T-helper 9 cell (primary cell): ENCODE data around the gene ADIPOR2.
"Not testable (repeated sequence)": the region's sequence is repeated elsewhere in the genome, so short reads cannot be mapped to it uniquely, and the experiment has no call there.

ENCODE experiments used
- DNase-seq: peaks from one replicate; pipeline ENCODE4 v3.0.0-alpha.2; 2020

Gene ADIPOR2

DNA sequence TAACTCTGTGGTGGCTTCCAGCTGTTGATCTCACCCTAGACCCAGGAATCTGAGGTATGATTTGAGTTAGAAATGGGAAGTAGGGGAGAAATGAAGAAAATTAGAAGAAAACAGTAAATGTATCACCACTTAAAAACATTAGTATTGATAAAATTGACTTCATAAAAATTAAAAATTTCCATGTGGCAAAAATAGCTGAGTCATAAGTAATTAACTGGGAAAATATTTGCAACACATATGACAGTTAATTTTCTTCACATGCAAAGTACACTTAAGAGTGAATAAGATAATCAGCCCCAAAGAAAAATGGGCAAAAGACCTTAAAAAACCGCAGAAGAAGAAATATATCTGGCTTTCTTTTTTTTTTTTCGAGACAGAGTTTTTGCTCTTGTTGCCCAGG lies 25.5 kb upstream of the ADIPOR2 start:
- no peak for DNase-seq

DNA sequence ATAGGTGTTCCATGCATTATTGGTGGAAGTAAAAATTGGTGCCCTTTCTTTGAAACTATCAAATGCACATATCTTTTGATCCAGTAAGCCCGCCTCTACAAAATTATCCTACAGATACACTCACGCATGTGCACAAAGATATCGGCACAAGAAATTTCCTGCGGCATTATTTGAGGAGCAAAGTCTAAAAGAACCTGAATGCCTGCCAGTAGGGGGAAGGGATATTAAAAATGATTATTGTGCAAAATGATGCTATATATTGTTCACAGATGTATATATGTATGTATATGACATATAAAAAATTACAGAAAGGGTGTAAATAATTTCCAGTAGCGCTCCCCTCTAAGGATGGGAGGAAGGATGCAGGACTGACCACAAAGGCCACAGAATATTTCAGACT lies 24.7 kb upstream of the ADIPOR2 start:
- DNase-seq = no peak

DNA sequence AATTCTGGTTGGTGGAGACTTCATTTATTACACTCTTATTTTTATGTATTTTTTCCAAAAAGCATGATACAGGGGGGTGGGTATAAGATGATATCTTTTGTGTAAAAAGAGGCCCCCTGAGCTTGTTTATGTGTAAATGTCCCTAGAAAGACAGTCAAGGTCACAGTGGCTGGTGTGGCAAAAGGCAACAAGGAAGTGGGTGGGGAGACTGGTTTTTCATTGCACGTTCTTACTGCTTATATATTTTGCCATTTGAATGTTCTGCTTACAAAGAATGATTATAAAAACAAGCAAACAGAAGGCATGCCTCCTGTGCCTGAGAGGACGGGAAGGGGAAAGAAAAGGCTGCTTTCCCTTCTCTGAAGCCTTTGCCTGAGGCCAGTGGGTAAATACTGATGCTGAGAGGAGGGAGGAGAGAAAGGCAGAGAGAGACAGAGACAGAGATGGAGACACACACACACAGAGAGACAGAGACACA lies 24.1 kb upstream of the ADIPOR2 start:
- no peak for DNase-seq

DNA sequence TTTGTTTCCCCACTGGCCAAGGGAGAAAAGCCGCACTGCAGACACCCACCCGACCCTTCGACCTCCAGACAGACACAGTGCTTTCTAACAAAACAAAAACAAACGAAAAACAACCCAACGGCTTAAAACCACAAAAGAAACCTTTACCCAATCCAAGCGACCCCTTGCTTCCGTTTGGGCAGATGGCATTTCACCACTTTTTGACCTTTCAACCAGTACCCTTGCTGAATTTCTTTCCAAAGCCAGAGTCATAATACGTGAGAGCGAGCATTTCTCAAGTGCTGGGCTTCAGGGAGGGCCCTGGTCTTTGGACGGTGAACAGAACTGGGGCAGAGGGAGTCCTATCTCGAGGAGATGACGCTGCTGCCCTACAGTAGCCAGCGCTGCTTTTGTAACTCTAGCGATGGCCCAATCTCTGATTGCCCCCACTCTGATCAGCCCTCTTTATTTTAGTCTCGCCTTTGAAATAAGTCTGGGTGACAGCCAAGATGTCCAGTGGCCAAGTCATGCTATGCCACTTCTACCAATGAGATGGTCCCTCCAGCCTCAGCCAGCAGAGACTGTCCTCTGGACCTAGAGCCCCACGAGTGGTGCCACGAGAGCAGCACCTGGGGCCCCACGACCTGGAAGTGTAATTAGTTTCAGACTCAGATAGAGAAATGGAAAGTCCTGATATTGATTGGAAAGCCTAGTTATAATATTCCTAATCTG lies 21.9 kb upstream of the ADIPOR2 start:
- DNase-seq = no peak

DNA sequence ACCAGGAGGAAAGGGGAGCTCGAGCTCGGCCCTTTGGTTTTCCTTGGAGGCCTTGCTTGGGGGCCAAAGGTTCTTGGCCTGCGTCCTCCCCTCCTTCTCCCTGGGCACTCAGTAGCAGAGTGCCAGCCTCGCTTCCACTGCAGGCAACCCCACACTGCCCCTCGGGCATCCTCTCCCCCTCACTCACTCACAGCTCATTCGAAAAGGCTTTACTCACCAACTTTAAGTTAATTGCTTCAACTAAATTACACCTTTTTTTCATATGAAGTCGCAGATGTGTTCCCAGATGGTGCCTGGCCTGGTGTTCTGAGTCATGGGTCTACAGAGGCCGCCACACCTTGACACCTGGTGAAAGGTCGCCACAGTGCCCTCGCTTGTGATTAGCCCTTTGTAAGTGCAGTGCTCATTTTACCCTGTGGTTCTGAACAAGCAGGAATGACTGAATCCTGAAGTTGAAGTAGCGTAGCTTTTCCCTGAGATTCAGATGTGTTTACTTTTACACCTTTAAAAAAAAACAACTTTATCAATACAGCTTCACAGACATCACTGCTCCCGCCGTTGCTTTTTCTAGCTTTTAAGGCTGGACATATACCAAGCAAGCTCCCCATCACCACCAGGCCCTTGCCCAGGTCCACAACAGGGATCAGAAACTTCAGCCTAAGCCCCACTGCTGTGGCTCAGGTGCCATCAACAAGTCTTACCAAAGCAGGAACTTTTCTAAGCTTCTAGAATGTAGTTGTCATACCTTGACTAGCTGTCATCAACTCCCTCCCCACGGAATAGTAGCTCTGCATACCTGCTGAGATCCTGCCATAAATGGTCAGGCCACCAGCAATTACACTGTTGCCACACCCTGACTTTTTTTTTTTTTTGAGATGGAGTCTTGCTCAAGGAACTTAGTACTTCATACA lies 20.3 kb upstream of the ADIPOR2 start:
- no peak for DNase-seq

DNA sequence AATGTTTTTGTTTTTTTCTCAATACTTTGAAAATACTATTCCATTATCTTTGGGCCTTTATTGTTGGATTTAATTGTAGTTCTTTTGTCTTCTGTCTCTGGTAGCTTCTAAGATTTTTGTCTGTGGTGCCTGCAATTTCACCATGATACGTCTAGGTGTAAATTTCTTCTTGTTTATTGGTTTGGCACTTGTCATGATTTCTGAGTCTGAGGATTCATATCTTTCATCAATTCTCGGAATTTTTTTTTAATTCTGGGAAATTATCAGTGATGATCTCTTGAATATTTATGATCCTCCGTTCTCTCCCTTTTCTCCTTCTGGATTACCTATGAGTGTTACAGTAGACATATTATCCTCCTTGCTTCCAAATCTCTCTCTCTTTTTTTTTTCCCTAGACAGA lies 14.8 kb upstream of the ADIPOR2 start:
- DNase-seq = no peak

DNA sequence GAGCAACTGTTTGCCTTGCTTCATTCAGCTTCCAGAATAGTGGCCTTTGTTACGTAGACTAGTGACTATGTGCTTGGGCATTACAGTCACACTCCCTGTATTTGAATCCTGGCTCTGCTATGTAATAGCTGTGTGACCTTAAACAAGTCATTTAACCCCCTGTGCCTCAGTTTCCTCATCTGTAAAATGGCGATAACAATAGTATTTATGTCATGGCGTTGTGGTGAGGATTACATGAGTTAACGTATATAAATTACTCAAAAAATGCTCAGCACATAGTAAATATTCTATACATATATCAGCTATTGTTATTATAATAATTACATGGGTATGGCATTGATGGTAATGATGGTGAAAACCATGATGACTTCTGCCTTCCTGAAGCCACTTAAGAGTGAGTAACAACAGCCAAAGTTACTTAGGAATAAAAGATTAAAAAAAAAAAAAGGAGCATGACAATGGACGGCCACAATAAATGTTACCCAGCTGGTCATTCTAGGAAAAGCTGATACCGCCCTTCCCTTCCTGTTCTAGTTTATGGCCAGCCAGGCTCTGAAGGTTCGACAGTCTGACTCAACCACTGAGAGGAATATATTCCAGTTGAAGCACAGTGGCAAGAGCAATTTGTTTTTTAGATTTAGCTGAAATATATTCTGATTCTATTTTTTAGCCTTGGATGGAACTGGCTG lies 9.9 kb upstream of the ADIPOR2 start:
- no peak for DNase-seq

DNA sequence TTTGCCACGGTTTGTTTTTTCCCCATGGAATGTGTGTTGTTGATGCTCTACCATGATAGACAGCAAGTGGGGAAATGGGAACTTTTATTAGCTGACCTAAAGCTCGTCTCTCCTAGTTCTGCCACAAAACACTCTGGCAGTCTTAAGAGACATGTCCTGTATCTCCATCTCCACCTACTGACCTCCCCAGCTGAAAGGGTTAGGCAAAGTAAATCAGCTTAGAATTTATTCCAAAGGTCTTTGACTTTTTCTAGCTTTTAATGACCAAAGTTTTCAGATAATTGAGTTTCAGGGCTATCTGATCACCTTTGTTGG lies 9.4 kb upstream of the ADIPOR2 start:
- DNase-seq = no peak

DNA sequence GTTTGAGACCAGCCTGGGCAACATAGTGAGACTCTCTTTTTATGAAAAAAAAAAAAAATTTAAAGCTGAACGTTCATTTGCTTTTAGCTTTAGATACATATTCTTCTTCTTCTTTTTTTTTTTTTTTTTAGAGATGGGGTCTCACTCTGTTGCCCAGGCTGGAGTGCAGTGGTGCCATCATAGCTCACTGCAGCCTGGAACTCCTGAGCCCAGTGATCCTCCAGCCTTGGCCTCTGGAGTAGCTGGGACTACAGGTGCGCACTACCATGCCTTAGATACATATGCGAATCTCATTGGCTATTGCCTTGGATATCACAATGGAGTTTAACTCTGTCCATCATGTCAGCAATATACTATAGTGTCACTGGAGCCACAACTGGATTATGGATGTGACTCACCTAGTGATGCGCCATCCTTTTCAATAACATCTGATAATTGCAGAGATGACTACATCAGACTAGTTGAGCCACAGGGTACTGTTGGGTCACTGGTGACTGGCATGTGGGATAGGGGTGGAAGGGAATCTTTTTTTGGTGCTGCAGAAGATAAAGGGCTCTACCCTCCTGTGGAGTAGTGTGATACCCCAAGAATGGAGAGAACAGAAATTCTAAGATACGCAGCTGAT lies 2.7 kb upstream of the ADIPOR2 start:
- DNase-seq = no peak

DNA sequence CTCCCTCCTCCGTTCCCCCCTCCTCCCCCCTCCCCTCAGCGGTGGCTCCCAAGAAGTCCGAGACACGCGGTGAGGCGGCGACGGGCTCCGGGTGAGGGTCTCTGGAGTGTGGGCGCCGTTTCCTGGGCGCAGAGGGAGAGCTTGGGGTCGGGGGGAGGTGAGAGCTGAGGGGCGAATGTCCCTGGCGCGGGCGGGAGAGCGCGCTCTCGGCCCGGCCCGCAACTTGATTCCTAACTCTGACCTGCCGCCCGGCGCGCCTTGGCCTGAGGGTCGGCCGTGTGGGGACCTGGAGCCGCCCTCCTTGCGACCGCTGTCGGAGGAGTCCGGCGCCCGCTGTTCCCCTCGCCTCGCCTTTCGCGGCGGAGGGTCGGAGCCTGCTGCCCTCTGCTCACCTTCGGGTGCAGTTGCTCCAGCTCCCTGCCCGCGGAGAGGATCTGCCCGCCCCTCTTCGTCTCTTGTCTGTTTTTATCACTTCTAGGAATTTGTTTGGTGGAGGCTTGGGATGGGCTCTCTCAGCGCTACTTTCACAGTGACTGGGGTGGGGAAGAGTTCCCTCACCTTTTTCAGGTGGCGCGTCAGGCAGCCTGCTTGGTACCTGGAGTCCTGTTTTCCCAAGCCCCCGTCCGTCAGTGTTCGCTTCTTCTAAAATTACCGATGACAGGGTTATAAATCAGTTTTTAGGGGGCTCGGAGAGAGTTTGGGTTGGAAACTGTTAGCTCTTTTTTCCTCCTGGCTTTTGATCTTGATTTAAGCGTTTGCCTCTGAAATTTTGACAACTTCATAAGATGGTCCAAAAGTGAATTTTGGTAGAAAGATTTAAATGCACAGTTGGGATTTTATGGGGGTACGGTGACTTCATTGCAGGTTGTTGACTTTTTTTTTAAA lies 495 bp downstream of the ADIPOR2 start:
- DNase-seq = no peak

DNA sequence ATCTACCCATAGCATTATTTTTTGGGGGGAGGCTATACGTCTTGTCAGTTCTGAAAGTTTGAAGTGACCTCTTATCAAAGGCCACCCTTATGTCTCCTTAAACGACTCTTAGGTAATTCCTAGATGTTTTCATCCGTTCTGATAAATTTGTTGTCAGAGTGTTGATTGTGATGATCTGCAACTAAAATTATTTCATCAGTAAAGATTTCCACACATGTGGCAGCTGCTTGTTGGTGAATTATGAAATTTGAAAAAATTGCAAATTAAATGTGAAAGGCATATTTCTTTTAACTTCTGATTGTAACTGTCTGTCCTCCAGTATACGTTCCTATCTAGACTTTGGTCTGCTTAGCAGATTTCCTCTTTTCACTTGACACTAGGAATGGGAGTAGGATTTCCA lies 1.4 kb downstream of the ADIPOR2 start:
- no peak for DNase-seq

DNA sequence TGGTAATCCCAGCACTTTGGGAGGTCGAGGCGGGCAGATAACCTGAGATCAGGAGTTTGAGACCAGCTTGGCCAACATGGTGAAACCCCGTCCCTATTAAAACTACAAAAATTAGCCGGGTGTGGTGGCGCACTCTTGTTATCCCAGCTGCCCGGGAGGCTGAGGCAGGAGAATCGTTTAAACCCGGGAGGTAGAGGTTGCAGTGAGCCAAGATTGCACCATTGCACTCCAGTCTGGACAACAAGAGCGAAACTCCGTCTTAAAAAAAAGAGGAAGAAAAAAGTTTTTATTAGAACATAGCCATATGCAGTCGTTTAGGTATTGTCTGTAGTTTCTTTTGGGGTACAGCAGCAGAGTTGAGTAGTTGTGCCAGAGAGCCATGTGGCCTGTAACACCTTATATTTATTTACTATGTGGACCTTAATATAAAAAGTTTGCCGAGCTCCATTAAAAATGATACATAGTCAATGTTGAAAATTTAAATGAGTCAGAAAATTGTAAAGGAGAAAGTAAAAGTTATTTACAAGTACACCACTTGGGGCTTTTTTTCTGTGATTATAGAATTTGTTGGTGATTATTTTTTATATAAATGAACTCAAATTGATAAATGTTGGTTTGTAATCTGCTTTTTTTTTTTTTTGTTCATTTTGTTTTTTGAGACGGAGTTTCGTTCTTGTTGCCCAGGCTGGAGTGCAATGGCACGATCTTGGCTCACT lies 2.2 kb downstream of the ADIPOR2 start:
- DNase-seq = no peak

DNA sequence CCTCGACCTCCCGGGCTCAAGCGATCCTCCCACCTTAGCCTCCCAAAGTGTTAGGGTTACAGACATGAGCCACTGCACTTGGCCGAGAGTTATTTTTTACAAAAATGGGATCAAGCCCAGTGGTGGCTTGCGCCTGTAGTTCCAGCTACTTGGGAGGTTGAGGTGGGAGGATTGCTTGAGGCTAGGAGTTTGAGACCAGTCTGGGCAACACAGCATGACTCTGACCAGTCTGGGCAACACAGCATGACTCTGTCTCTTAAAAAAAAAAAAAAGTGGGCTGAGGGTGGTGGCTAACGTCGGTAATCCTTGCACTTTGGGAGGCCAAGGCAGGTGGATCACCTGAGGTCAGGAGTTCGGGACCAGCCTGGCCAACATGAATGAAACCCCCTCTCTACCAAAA lies 4.2 kb downstream of the ADIPOR2 start:
- DNase-seq = not testable (repeated sequence)

DNA sequence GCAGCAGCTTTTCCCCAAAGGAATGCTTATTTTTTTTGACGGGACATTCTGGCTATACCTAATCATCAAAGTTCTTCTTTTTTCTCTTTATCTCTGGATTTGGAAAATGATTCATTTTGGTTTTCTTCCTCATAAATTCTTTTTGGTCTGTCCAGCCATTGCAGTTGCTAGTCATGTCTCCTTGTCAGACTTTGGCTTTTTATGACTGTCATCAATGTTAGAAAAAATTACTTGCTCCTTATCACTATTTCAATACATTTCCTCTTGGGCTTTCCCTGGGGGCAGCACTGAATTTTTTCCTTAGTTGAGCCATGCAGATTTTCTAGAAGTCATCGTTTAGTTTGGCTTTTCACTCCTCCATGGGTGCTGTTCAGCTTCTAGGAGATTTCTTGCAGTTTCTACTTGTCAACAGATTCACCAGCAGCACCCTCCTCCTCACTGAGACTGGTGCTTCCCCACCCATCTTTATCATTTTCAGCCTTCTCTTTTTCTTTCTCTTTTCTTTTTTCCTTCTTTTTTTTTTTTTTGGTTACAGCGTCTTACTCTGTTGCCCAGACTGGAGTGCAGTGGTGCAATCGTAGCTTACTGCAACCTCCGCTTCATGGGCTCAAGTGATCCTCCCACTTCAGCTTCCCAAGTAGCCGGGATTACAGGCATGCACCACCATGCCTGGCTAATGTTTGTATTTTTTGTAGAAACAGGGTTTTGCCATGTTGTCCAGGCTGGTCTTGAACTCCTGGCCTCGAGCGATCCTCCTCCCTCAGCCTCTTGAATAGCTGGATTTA lies 5.2 kb downstream of the ADIPOR2 start:
- no peak for DNase-seq

DNA sequence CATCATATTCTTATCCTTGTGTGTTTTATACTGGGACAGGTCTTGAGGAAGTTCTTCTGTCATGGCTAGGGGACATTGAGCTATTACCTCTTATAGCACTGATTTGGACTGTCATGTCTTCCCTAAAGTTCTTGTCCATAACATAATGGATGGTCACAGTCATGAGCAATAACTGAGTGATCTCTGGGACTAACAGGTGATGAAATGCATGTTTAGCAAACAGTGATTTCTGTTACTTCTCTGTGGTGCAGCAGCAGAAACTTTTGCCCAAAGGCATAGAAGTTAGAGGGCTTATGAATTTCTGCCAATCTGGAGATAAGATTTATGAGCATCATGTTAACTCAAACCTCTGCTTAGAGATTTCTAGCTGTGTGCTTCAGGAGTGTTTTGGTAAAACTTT lies 5.9 kb downstream of the ADIPOR2 start:
- no peak for DNase-seq

DNA sequence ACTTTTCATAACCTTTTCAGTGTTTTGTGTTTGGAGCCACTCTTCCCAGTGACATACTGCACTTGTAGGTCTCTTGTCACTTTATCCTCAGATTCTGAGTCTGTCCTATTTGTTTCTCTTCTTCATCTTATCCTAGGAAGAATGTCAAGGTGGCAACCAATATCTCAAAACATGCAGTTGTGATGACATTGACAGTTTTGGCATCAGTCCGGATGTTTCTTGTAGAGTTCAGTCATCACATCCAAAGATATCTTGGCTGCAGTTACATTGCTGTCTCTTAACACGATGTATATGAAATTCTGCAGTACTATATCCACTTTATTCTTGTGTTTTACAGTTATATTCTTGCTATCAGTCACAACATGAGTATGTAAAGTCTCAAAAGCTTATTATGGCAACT lies 6.4 kb downstream of the ADIPOR2 start:
- DNase-seq = no peak

DNA sequence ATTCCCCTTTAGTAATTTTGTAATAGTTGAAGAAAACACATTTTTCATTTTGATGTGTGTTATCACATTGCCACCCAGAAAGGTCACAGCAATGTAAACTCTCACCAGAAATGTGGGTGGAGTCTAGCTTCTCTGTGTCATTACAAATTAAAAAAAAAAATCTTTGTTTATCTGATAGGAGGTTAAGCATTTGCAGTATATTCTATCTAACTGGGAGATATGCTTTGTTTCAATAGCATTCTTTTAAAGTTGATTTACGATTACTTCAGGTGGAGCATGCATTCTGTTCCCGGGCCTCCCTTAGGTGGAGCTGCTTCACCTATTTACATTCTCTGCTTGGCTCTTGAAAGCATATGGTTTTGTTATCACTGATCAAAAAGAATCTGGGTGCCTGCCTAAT lies 7.8 kb downstream of the ADIPOR2 start:
- no peak for DNase-seq

DNA sequence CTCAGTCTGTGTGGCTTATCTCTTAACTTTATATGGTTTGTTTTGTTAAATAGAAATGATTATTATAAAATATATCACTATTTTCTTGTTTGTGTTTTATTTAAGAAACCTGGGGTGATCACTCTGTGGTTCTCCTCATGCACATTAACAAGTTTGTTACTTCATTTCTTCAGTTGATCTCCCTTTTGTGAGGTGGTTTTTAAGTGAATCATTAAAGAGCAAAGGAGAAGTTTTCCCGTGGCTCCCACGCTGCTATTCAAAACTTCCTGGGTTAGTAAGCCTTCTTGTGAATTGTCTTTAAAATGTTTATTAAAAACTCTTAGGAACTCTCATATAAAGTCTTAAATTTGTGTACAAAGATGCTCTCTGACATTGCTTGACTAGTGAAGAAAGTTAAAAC lies 11.8 kb downstream of the ADIPOR2 start:
- no peak for DNase-seq

DNA sequence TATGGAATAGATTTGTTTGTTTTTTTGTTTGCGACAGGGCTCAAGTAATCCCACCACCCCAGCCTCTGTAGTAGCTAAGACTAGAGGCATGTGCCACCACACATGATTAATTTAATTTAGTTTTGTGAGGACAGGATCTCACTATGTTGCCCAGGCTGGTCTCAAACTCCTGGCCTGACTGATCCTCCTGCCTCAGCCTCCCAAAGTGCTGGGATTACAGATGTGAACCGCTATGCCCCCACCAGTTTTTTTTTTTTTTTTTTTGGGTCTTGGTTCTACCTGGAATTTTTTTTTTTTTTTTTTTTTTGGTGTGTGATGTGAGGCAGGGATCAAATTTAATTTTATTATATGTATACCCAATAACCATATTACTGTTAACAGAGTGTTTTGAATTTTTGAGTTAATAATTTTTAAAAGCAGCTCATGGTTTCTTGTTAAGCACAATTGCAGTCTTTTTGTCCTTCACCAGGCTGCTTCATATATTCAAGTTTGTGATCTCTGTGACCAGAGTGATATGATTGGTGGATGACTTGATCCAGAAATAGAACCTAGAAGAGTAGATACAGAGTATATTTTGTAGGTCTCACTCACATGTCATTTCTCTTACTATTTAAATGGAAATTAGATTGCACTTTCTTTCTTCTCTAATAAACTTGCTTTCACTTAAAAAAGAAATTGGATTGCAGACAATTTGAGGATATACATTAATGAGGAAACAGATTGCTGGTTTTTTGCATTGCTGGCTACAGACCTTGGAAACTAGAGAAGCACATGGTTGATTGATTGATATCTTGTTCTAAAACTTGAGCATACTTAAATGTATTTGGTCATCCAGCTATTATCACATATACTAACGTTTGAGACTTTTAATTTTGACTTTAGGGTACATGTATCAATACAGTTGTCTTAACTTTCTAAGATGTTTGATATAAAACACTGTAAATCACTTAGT lies 13.2 kb downstream of the ADIPOR2 start:
- DNase-seq = no peak
